HL-60 (cell line): ENCODE measurements around the gene CEP97.

ENCODE experiments used
- DNase-seq, 2 experiments: peaks; one replicate each; pipeline ENCODE4 v3.0.0-alpha.2; 2010 to 2020; ENCODE audit warnings: low read depth in 1 of 2, low spot score in 1 of 2
- H3K27ac ChIP-seq: fragments of 250-450 bp; sonication (Bioruptor Pico); replicated peaks from 2 replicates; pipeline ENCODE4 v1.5.1; 2020; ENCODE audit warnings: mild to moderate bottlenecking, moderate library complexity
- H3K27me3 ChIP-seq: fragments of 250-450 bp; sonication (Bioruptor Pico); 2 replicates; pipeline ENCODE4 v1.5.1; 2021; ENCODE audit warnings: mild to moderate bottlenecking, moderate library complexity; ENCODE audit not compliant: insufficient read depth, poor library complexity, severe bottlenecking
- H3K4me3 ChIP-seq: replicated peaks from 2 replicates; pipeline ENCODE4 v1.5.1; 2011; ENCODE audit warnings: mild to moderate bottlenecking, control low read depth, low read length; ENCODE audit not compliant: insufficient read depth
- CTCF ChIP-seq: IDR thresholded peaks from one replicate; pipeline ENCODE4 v1.5.1; 2011; ENCODE audit warnings: low read length, control low read depth, inconsistent platforms; ENCODE audit not compliant: insufficient read depth
- GABPA ChIP-seq: IDR thresholded peaks from 2 replicates; pipeline ENCODE4 v1.6.1; 2012; ENCODE audit warnings: low read depth
- POLR2AphosphoS5 ChIP-seq: IDR thresholded peaks from 2 replicates; pipeline ENCODE4 v1.6.1; 2012; ENCODE audit warnings: low read depth
- REST ChIP-seq: IDR thresholded peaks from 2 replicates; pipeline ENCODE4 v1.6.1; 2012; ENCODE audit warnings: low read depth; ENCODE audit not compliant: insufficient replicate concordance
- SPI1 ChIP-seq: IDR thresholded peaks from 2 replicates; pipeline ENCODE4 v1.6.1; 2012; ENCODE audit warnings: low read depth, mild to moderate bottlenecking, borderline replicate concordance

CEP97 gene

DNA sequence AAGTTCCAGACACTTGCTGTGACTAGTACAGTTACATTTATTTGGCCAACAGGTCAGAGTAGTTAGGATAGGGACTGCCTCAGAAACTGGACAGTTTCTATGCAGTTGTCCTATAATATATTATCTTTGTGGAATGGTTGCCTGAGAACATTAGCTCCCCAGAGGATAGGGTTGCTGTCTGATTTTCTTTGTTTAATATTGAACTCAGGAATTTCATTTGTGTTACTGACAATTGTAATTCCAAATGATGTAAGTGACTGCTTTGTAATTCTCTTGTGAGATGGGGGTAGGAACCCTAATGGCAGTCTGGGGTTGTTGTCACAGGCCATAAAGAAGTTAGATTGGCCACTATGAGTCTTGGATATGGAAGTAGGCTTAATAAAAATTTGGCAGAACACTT is 56.8 kb downstream of the CEP97 start:
- H3K27ac ChIP-seq, result no peak overlapping the region
- H3K4me3 ChIP-seq, result no peak overlapping the region
- no peak for TF ChIP-seq REST
- TF ChIP-seq SPI1, result no peak
- no peak for TF ChIP-seq CTCF
- H3K27me3 ChIP-seq, result no peaks in the 10 kb centered on the region
- DNase-seq, result no peak

DNA sequence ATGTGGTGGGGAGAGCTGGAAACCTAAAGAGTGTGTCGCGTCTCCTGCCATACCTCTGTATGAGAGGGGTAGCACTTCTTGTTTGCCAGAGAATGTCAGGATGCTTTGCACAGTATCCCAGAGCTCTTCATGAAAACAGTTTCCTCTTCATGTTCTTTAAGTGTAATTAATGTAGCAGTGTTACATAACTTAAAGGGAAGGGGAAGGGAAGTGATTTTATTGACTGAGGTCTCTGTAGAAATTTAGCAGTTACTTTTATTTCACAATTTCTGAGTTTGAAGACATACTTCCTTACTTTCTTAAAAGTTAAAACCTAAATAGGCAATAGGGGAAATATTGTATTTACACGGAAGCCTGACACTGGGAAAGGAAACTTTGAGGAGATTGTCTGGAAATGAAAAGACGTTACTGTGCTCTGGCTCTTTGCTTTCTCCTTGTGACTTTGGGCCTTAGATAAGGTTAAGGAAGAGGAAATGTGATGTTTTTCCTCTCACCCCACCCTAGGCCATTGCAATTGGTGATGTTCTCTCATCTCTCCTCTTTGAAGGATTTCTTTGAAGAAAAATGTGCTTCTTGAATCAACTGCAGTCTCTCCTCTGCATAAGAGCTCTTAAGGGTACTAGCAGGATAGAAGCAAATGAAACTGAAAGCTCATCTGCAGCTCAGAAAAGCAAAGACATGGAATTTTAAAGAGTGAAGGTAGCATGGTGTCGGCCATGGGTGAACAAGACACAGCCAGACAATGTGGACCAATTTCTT is 60.6 kb downstream of the CEP97 start:
- H3K27ac ChIP-seq, result peak overlapping the region; percentile 71
- H3K4me3 ChIP-seq, result no peak overlapping the region; the same call in 1 of the 2 replicates
- peak; percentile 23 to 76 for DNase-seq
- H3K27me3 ChIP-seq, result no peaks in the 10 kb centered on the region
- TF ChIP-seq GABPA (no peak), SPI1 (peak; percentile 87), POLR2AphosphoS5 (no peak)

GRCh38 chr3:101791778-101792177 is 67.4 kb downstream of the CEP97 start:
- Histone ChIP-seq H3K4me3 (no peak overlapping the region), H3K27me3 (no peaks in the 10 kb centered on the region), H3K27ac (no peak overlapping the region)
- no peak for DNase-seq
- TF ChIP-seq REST (no peak), CTCF (no peak), SPI1 (no peak), GABPA (no peak), POLR2AphosphoS5 (no peak)

GRCh38 chr3:101796077-101796680 is 71.8 kb downstream of the CEP97 start:
- Histone ChIP-seq H3K27ac (no peak overlapping the region), H3K27me3 (no peaks in the 10 kb centered on the region), H3K4me3 (no peak overlapping the region)
- no peak for DNase-seq
- TF ChIP-seq POLR2AphosphoS5 (no peak), SPI1 (no peak), REST (no peak), CTCF (no peak)
